Measurements from ENCODE around the gene NT5E. TPM values are rescaled to one million over a fixed set of nuclear protein-coding genes. Genes with fewer than 3 reads are reported as not detected.
A peak's percentile ranks its signal among the peaks of the same experiment; 100 is the strongest.

The NT5E gene
- total and polyA plus RNA-seq, 7 donors, result 0.57 to 3.9 (median 2.3) TPM

GRCh38 chr6:85462673-85463072 is 12.8 kb downstream of the NT5E start:
- DNase-seq (no peak), ATAC-seq (no peak)
- Histone ChIP-seq H3K27ac (no peak overlapping the region), H3K9me3 (no peaks in the 10 kb centered on the region), H3K4me3 (no peak overlapping the region), H3K27me3 (ENCODE audit: insufficient read depth in 3 of 3, low read length in 2 of 3) (peaks cover 0 to 1% (median 0%) of the 10 kb centered on the region in 3 donors), H3K4me1 (no peaks in the 10 kb centered on the region), H3K36me3 (ENCODE audit: insufficient read depth in 1 of 2, low read depth in 1 of 2) (no peaks in the 10 kb centered on the region)
- 41 to 77% (median 56%) methylated on average over 2 of the region's 2 CpGs for WGBS, 3 donors
- no peak for TF ChIP-seq CTCF (IDR thresholded peaks at IDR 0.05)
- intact Hi-C loops (cut with DNase I), result no loop called here

- no peaks in the 10 kb centered on the region for H3K4me1 ChIP-seq
Measured at GRCh38 chr6:85463621-85464259, 13.9 kb downstream of the NT5E start.

GRCh38 chr6:85464260-85464644 is 14.4 kb downstream of the NT5E start:
- H3K4me3 ChIP-seq, result no peak overlapping the region
- H3K27ac ChIP-seq, result no peak overlapping the region

More at GRCh38 chr6:85463621-85464259, 13.9 kb downstream of the NT5E start:
- 58 to 73% (median 67%) methylated on average over 4 of the region's 4 CpGs for WGBS, 3 donors
- no peak overlapping the region for H3K27ac ChIP-seq
- TF ChIP-seq CTCF (IDR thresholded peaks at IDR 0.05), result no peak
- H3K9me3 ChIP-seq, result no peaks in the 10 kb centered on the region
- H3K36me3 ChIP-seq (ENCODE audit: insufficient read depth in 1 of 2, low read depth in 1 of 2), result no peaks in the 10 kb centered on the region
- peaks cover 0 to 1% (median 0%) of the 10 kb centered on the region in 3 donors for H3K27me3 ChIP-seq (ENCODE audit: insufficient read depth in 3 of 3, low read length in 2 of 3)
- ATAC-seq (no peak), DNase-seq (no peak)
- intact Hi-C loops (cut with DNase I), result no loop called here
- H3K4me3 ChIP-seq, result no peak overlapping the region

GRCh38 chr6:85464722-85465150 is 14.9 kb downstream of the NT5E start:
- Histone ChIP-seq H3K4me1 (no peaks in the 10 kb centered on the region), H3K27ac (no peak overlapping the region), H3K27me3 (ENCODE audit: insufficient read depth in 3 of 3, low read length in 2 of 3) (peaks cover 0 to 1% (median 0%) of the 10 kb centered on the region in 3 donors), H3K9me3 (no peaks in the 10 kb centered on the region), H3K36me3 (ENCODE audit: insufficient read depth in 1 of 2, low read depth in 1 of 2) (no peaks in the 10 kb centered on the region), H3K4me3 (no peak overlapping the region)
- DNase-seq (no peak), ATAC-seq (no peak)
- intact Hi-C loops (cut with DNase I), result no loop called here
- no peak for TF ChIP-seq CTCF (IDR thresholded peaks at IDR 0.05)
- 37 to 46% (median 41%) methylated on average over 4 of the region's 4 CpGs for WGBS, 3 donors

More at GRCh38 chr6:85464260-85464644, 14.4 kb downstream of the NT5E start:
- peak in 1 of 2 donors; percentile 22 for DNase-seq
- H3K36me3 ChIP-seq (ENCODE audit: insufficient read depth in 1 of 2, low read depth in 1 of 2), result no peaks in the 10 kb centered on the region
- WGBS, 3 donors, result 22 to 37% (median 29%) methylated on average over 4 of the region's 4 CpGs
- intact Hi-C loops (cut with DNase I), result no loop called here
- H3K9me3 ChIP-seq, result no peaks in the 10 kb centered on the region
- peaks cover 0 to 1% (median 0%) of the 10 kb centered on the region in 3 donors for H3K27me3 ChIP-seq (ENCODE audit: insufficient read depth in 3 of 3, low read length in 2 of 3)
- no peak for TF ChIP-seq CTCF (IDR thresholded peaks at IDR 0.05)
- H3K4me1 ChIP-seq, result no peaks in the 10 kb centered on the region
- peak in 1 of 4 donors; percentile 51 for ATAC-seq

GRCh38 chr6:85465762-85466161 is 15.9 kb downstream of the NT5E start:
- no peak for TF ChIP-seq CTCF (IDR thresholded peaks at IDR 0.05)
- DNase-seq, result no peak
- H3K9me3 ChIP-seq, result no peaks in the 10 kb centered on the region
- peaks cover 0 to 1% (median 0%) of the 10 kb centered on the region in 3 donors for H3K27me3 ChIP-seq (ENCODE audit: insufficient read depth in 3 of 3, low read length in 2 of 3)
- H3K27ac ChIP-seq, result no peak overlapping the region
- no peak overlapping the region for H3K4me3 ChIP-seq
- H3K36me3 ChIP-seq (ENCODE audit: insufficient read depth in 1 of 2, low read depth in 1 of 2), result no peaks in the 10 kb centered on the region
- 55 to 71% (median 70%) methylated on average over 2 of the region's 2 CpGs for WGBS, 3 donors
- intact Hi-C loops (cut with DNase I), result no loop called here
- H3K4me1 ChIP-seq, result no peaks in the 10 kb centered on the region
- ATAC-seq, result no peak
